HepG2 (cell line): ENCODE results near the gene CES5A. TPM values are rescaled to one million over a fixed set of nuclear protein-coding genes. Genes with fewer than 3 reads are reported as not detected.
A peak's percentile ranks its signal among the peaks of the same experiment; 100 is the strongest.
"Not testable (repeated sequence)": the region's sequence is repeated elsewhere in the genome, so short reads cannot be mapped to it uniquely, and the experiment has no call there.

Experiments used
- ATAC-seq: fragments of 200-7000 bp; cut with Tn5 transposase; 3 replicates; pipeline ENCODE4 v1.9.1; 2020; ENCODE audit warnings: mild to moderate bottlenecking, moderate library complexity
- BruUV-seq: library from RNA; stranded (reverse); fragments of 400-500 nt; replicated peaks from 2 replicates; lab custom pipeline; 2021; lab: Mats Ljungman, UMichigan
- CTCF ChIA-PET: fragments of 300-600 bp; formaldehyde crosslinking; extraction: SDS; loops from one replicate; lab custom pipeline; 2021; ENCODE audit warnings: low total read pairs, inconsistent platforms, low intra/inter-chr PET ratio; lab: Yijun Ruan, JAX
- POLR2A ChIA-PET: fragments of 350-600 bp; sonication (Branson Sonifier 250); formaldehyde crosslinking; loops from one replicate; lab custom pipeline; 2020; ENCODE audit warnings: antibody characterized with exemption, inconsistent platforms; lab: Yijun Ruan, JAX
- DNase-seq: peaks from one replicate; pipeline ENCODE4 v3.0.0-alpha.2; 2015; ENCODE audit warnings: low spot score
- FAIRE-seq: peaks from 3 replicates; lab custom pipeline; 2011; peaks lifted over from hg19 to GRCh38; lab: Jason Lieb, UNC
- H2AFZ ChIP-seq: one replicate; pipeline ENCODE4 v1.6.1; 2011; ENCODE audit warnings: low read length, inconsistent platforms
- H3K27ac ChIP-seq: fragments of 300-600 bp; 3 replicates; pipeline ENCODE4 v1.8.0; 2011; ENCODE audit warnings: mixed run types, mild to moderate bottlenecking, mixed read lengths, low read length, inconsistent platforms; ENCODE audit not compliant: insufficient read depth; ENCODE audit errors: extremely low read length
- H3K27me3 ChIP-seq, 2 experiments: fragments of 200-600 bp in 1 of 2; 2 replicates in 1 of 2; 3 replicates in 1 of 2; pipeline versions ENCODE4 v1.6.0 to v1.8.0; 2011; ENCODE audit warnings: low read length in 2 of 2, mild to moderate bottlenecking in 2 of 2, moderate library complexity in 2 of 2, inconsistent platforms in 1 of 2; ENCODE audit not compliant: insufficient read depth in 2 of 2, control insufficient read depth in 1 of 2
- H3K36me3 ChIP-seq, 2 experiments: fragments of 200-600 bp in 1 of 2; replicated peaks in 1 of 2; 2 replicates in 1 of 2; 3 replicates in 1 of 2; pipeline versions ENCODE4 v1.5.1 to v1.8.0; 2011; ENCODE audit warnings: low read length in 2 of 2, inconsistent platforms in 1 of 2; ENCODE audit not compliant: insufficient read depth in 2 of 2, control insufficient read depth in 1 of 2
- H3K4me1 ChIP-seq: 2 replicates; pipeline ENCODE4 v1.5.1; 2012; ENCODE audit warnings: low read length, inconsistent platforms; ENCODE audit not compliant: insufficient read depth
- H3K4me2 ChIP-seq: 2 replicates; pipeline ENCODE4 v1.6.0; 2011; ENCODE audit warnings: low read depth, low read length, inconsistent platforms
- H3K4me3 ChIP-seq, 3 experiments: fragments of 200-600 bp in 1 of 3; sonication (generic), shearing (Covaris generic) in 1 of 3; replicated peaks in 1 of 3; 2 replicates each; pipeline ENCODE4 v1.5.1; 2011 to 2016; ENCODE audit warnings: low read length in 3 of 3, inconsistent platforms in 2 of 3, low read depth in 2 of 3, mild to moderate bottlenecking in 2 of 3, control low read depth in 1 of 3, mixed read lengths in 1 of 3; ENCODE audit not compliant: insufficient read depth in 1 of 3
- H3K79me2 ChIP-seq: one replicate; pipeline ENCODE4 v1.6.1; 2011; ENCODE audit warnings: low read length, inconsistent platforms; ENCODE audit not compliant: insufficient read depth
- H3K9ac ChIP-seq: 2 replicates; pipeline ENCODE4 v1.6.0; 2011; ENCODE audit warnings: mild to moderate bottlenecking, low read depth, low read length, inconsistent platforms; ENCODE audit not compliant: insufficient read depth
- H3K9me3 ChIP-seq: 2 replicates; pipeline ENCODE4 v1.5.1; 2012; ENCODE audit warnings: mild to moderate bottlenecking, low read length
- H4K20me1 ChIP-seq: 2 replicates; pipeline ENCODE4 v1.6.0; 2011; ENCODE audit warnings: inconsistent platforms, mild to moderate bottlenecking, low read length, moderate library complexity; ENCODE audit not compliant: insufficient read depth
- ATF7 ChIP-seq, 2 experiments: fragments of 450-650 bp in 1 of 2; sonication (generic) in 1 of 2; formaldehyde crosslinking in 1 of 2; IDR thresholded peaks; 2 replicates each; pipeline versions ENCODE4 v1.4.0 to v1.6.1; 2016 to 2020; ENCODE audit warnings: antibody characterized with exemption in 1 of 2, mild to moderate bottlenecking in 1 of 2, missing genetic modification reagents in 1 of 2
- KLF11 ChIP-seq: IDR thresholded peaks from 2 replicates; pipeline ENCODE4 v1.6.1; 2016; ENCODE audit warnings: missing compliant biosample characterization
- ZIK1 ChIP-seq: sonication (generic); formaldehyde crosslinking; IDR thresholded peaks from 2 replicates; pipeline ENCODE4 v1.5.0; 2020; ENCODE audit warnings: mild to moderate bottlenecking, low read depth, missing genetic modification reagents, borderline replicate concordance
- WGBS: methylation state at CpG from one replicate; pipeline ENCODE4 v1.1.6; 2017; ENCODE audit warnings: low lambda C conversion rate; 5-methylcytosine and 5-hydroxymethylcytosine counted together
- in situ Hi-C: cut with HindIII; loops from 2 replicates; pipeline ENCODE4 v1.10.0; 2017; ENCODE audit warnings: low pct_unique_long_range_greater_than_20kb; ENCODE audit not compliant: extremely low pct_ligation_motif_present
- intact Hi-C: fragments of 100-400 bp; cut with micrococcal nuclease; formaldehyde crosslinking; loops from one replicate; pipeline ENCODE4 v1.10.0; 2022; ENCODE audit not compliant: unreplicated experiment
- polyA plus RNA-seq, 8 experiments: library from polyadenylated mRNA; depleted of rRNA in 3 of 8; stranded (reverse) in 7 of 8; unstranded in 1 of 8; fragments of >200 nt; fragmentation: Illumina TruSeq in 4 of 8; extraction: Trizol in 4 of 8; gene quantifications; 2 replicates each; pipeline versions ENCODE4 v1.2.1 to v1.2.3, GENCODE V29; 2011 to 2016; ENCODE audit warnings: low read depth in 4 of 8, missing spikeins in 1 of 8, mixed read lengths in 1 of 8; ENCODE audit not compliant: insufficient read depth in 1 of 8
- total RNA-seq, 5 experiments: library from RNA; depleted of rRNA; stranded (reverse); fragments of >200 nt; fragmentation: Illumina TruSeq; extraction: Trizol; gene quantifications; 2 replicates each; pipeline ENCODE4 v1.2.3, GENCODE V29; 2016; ENCODE audit warnings: low read depth in 1 of 5

Gene CES5A
- total and polyA plus RNA-seq, 2 of the 13 experiments (the other 11 are each of a cell fraction or from before 2014, with no cell fraction given) = not detected

DNA sequence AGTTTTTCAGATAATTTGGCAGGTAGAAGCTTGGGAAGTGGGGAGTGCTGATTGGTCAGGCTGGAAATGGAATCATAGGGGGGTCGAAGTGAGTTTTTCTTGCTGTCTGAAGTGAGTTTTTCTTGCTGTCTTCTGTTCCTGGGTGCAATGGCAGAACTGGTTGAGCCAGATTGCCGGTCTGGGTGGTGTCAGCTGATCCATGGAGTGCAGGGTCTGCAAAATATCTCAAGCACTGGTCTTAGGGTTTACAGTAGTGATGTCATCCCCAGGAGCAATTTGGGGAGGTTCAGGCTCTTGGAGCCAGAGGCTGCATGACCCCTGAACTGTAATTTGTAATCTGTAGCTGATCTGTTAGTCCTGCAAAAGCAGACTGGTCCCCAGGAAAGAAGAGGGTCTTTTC is 37.9 kb upstream of the CES5A start:
- intact Hi-C loops; POLR2A ChIA-PET; in situ Hi-C loops; H4K20me1 ChIP-seq; H3K4me2 ChIP-seq; H2AFZ ChIP-seq; FAIRE-seq; H3K27me3 ChIP-seq; BruUV-seq; TF ChIP-seq ATF7 (CRISPR knock-in tag; IDR thresholded peaks at IDR 0.05): not testable (repeated sequence)
- WGBS = 0% methylated on average over 2 of the region's 2 CpGs
- peak; percentile 46 for TF ChIP-seq ATF7 (IDR thresholded peaks at IDR 0.05)
- TF ChIP-seq, all 625 proteins: peak for 1; not testable (repeated sequence) for 624
- H3K4me1 ChIP-seq, H3K27ac ChIP-seq, H3K4me3 ChIP-seq, H3K9me3 ChIP-seq, CTCF ChIA-PET, H3K36me3 ChIP-seq, H3K79me2 ChIP-seq, ATAC-seq, DNase-seq, H3K9ac ChIP-seq: not testable (repeated sequence)

DNA sequence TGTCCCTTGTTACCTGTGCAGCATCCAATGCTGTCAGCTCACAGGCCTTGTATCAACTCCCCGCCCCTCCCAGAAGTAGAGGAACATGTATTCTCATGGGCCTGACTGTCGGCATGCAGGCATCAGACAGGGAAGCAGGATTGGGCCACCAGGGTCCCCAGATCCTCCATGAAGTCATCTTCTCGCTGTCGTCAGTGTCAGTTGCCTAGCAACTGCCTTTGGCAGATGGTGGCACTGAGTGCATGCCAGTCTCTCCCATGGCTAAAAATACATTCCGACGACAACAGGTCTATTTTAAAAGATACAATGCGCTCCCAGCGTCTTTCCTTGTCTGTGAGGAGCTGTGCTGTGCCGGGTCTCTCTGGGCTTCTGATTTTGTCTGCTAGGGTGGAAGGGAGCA is 36.8 kb upstream of the CES5A start:
- in situ Hi-C loops (no loop called here), intact Hi-C loops (no loop called here)
- WGBS = 19% methylated on average over 8 of the region's 9 CpGs
- Histone ChIP-seq H3K4me1 (no peaks in the 10 kb centered on the region), H4K20me1 (no peaks in the 10 kb centered on the region), H3K4me2 (no peak overlapping the region), H3K27me3 (peaks cover 8 to 10% of the 10 kb centered on the region in 2 experiments; a peak in 4 of 5 replicates), H3K9ac (no peak overlapping the region), H3K36me3 (no peaks in the 10 kb centered on the region), H2AFZ (no peak overlapping the region), H3K9me3 (no peaks in the 10 kb centered on the region), H3K4me3 (no peak overlapping the region), H3K79me2 (no peaks in the 10 kb centered on the region), H3K27ac (no peak overlapping the region)
- no TSS peak for BruUV-seq
- no peak for DNase-seq
- TF ChIP-seq ZIK1 = no peak
- TF ChIP-seq KLF11 (CRISPR knock-in tag) = no peak
- CTCF ChIA-PET = no interaction called here
- FAIRE-seq = no peak
- POLR2A ChIA-PET = no interaction called here
- ATAC-seq = no peak
